Effector memory CD4-positive, alpha-beta T cell (primary cell): Measurements from ENCODE around the gene TNNT1.
A peak's percentile ranks its signal among the peaks of the same experiment; 100 is the strongest.
"Not testable (repeated sequence)": the region's sequence is repeated elsewhere in the genome, so short reads cannot be mapped to it uniquely, and the experiment has no call there.

Experiments
- DNase-seq, 3 donors: peaks; one replicate each; pipeline ENCODE4 v3.0.0-alpha.2; 2020
- H3K27ac ChIP-seq: 2 replicates; pipeline ENCODE4 v1.7.0; 2013; ENCODE audit warnings: mild to moderate bottlenecking, low read length, moderate library complexity; ENCODE audit not compliant: insufficient read depth, poor library complexity, severe bottlenecking
- H3K27me3 ChIP-seq: replicated peaks from 2 replicates; pipeline ENCODE4 v1.7.0; 2013; ENCODE audit warnings: mild to moderate bottlenecking, low read length; ENCODE audit not compliant: insufficient read depth, control insufficient read depth, poor library complexity, severe bottlenecking
- H3K36me3 ChIP-seq: 2 replicates; pipeline ENCODE4 v1.7.0; 2013; ENCODE audit warnings: mild to moderate bottlenecking, low read length, moderate library complexity; ENCODE audit not compliant: control insufficient read depth, insufficient read depth
- H3K4me1 ChIP-seq: 2 replicates; pipeline ENCODE4 v1.7.0; 2013; ENCODE audit warnings: low read length, mild to moderate bottlenecking; ENCODE audit not compliant: control insufficient read depth, insufficient read depth, poor library complexity, severe bottlenecking
- H3K4me3 ChIP-seq: 2 replicates; pipeline ENCODE4 v1.7.0; 2013; ENCODE audit warnings: low read length, low read depth, mild to moderate bottlenecking; ENCODE audit not compliant: insufficient read depth, poor library complexity, severe bottlenecking
- H3K9me3 ChIP-seq: 2 replicates; pipeline ENCODE4 v1.7.0; 2013; ENCODE audit warnings: mild to moderate bottlenecking, low read length, moderate library complexity; ENCODE audit not compliant: control insufficient read depth

TNNT1 gene

DNA sequence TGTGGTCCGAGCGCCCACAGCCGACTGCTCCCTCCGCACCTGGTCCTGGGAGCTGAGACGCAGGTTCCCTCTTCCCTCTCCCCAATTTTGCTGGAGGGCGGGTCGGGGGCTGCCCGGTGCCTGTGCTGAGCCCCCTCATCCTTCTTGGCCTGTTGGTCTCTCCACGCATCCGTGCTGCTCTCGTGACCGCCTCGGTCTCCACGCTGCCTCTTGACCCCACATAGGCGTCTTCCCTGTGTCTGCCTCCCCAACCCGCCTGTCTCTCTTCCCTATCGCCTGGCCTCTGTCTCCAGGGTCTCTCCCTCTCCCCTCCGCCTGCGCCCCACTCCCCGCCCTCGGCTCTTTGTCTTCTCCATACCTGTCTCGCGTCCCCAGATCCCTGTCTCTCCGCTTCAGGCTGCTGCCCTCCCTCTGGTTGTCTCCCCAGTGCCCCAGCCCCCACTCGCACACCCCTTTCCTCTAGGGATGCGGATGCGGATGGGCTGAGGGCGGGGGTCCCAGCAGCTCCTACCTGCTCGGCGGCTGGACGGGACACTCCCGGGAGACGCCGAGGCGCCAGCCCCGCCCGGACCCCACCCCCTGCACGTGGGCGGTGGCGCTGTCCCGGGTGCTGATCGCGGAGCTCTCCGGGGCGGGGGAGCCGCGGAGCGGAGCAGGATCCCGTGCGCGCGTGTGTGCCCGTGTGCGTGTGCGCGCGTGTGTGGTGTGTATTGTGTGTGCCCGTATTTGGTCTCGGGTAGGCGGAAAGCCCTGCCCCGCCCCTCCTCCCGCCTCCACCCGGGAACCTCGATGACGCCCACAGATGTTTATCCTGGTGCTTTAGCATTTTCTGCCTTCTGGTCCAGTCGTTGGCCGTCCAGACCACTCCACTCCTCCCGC, 30.8 kb upstream of the TNNT1 start, which contains the start of gene SYT5:
Gene SYT5, minus strand, starts transcription at position 684 of the 879 bp plus-strand sequence. CDS start 1,248 bp downstream, outside the sequence.
- Histone ChIP-seq H3K9me3 (no peaks in the 10 kb centered on the region), H3K36me3 (no peaks in the 10 kb centered on the region), H3K4me1 (peaks cover 20% of the 10 kb centered on the region), H3K27me3 (peaks cover 37% of the 10 kb centered on the region), H3K27ac (peak within 1 kb of the TSS; percentile 36), H3K4me3 (peak within 1 kb of the TSS; percentile 44)
- DNase-seq, result peak in 2 of 3 donors; percentile 27 to 33

DNA sequence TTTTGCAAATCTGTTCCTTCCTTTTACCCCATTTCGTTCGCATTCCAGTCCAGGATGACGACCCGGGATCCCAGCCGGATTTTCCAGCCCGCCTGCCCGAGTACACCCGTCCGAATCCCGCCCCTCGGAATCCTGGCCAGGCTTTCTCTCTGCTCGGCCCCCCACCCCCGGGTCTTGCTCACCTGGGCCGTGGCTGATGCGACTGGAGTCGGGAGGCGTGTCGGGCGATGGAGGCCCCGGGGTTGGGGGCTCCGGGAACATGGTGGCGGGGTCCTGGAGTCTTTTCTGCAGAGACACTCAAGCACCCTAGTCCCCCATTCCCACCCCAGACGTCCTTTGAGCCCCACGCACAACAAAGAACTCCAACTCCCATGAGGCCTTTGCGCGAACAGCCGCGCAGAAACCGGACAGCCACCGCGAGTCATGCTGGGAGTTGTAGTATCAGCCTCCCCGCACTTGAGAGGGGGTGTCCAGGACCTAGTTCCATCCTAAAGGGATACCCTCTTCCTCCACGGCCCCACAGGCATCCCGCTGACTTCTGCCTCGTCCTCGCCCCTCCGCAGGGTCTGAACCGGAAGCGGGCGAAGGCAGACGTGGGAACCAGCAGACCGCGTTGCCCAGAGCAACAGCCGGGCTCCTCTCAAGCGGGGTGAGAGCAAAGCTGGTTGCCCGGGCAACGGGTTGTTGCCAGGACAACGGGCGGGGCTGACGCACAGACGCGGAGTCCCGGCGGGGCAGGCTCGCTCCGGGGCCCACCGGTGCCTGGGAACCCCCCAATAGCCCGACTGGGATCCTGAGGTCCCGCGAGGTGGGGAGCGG, 30.0 kb upstream of the TNNT1 start:
- Histone ChIP-seq H3K36me3 (no peaks in the 10 kb centered on the region), H3K4me3 (peak overlapping the region; percentile 44), H3K4me1 (peaks cover 25% of the 10 kb centered on the region), H3K9me3 (no peaks in the 10 kb centered on the region), H3K27ac (peak overlapping the region; percentile 36), H3K27me3 (peaks cover 46% of the 10 kb centered on the region)
- DNase-seq, result peak; percentile 92 to 95 (median 94)

DNA sequence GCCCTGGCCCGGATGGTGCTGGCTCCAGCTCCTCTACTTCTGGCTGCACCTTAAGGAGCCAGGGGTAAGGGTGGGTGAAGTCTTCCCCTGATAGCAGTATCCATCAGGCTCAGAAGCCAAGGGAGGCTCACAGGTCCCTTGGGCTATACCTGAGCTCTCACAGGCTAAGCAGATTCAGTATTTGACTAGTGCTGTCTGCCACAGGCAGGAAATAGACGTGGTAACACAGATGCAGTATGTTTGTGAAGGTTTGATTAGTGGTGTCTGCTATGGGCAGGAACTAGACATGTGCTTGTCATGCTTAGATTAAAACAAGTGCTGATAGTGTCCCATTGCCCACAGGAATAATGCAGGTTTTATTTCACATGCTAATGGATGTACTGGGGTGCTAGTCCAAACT, 27.1 kb upstream of the TNNT1 start:
- Histone ChIP-seq H3K4me1 (peaks cover 32% of the 10 kb centered on the region), H3K9me3 (no peaks in the 10 kb centered on the region), H3K27ac (no peak overlapping the region), H3K36me3 (no peaks in the 10 kb centered on the region), H3K4me3 (no peak overlapping the region), H3K27me3 (peaks cover 55% of the 10 kb centered on the region)
- DNase-seq, result no peak

DNA sequence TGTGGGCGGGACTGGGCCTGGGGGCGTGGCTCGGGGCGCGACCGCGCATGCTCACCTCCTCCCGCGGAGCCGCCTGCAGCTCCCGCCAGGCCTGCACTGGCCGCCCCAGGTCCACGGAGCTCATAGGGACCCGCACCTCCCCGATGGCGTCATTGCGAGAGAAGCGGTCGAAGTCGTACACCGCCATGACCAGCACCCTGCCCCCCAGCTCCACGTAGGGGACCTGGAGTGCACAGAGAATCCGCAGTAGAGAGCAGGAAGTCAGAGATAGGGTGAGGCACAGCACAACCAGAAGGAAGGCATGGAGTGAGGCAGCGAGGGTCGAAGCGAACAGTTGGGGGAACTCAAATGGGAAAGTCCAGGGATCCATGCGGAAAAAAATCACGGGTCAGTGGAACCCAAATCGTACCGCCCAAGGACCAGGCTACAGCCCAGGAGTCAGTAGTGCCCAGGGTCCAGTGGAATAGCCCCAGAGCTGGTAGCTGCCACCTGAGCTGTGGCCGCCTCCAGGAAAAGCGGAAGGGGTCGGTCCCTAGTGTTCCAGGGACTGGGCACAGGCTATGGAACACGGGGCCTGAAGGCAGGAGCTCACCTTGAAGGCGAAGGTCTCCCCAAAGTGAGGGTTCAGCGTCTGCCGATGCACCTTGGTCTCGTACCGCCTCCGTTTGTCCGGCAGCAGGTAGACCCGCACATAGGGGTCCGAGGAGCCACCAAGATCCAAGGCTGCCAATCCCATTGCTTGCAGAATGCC, 26.3 kb upstream of the TNNT1 start:
- Histone ChIP-seq H3K4me3 (no peak overlapping the region), H3K4me1 (peaks cover 29% of the 10 kb centered on the region), H3K36me3 (no peaks in the 10 kb centered on the region), H3K27ac (no peak overlapping the region), H3K27me3 (peaks cover 50% of the 10 kb centered on the region), H3K9me3 (no peaks in the 10 kb centered on the region)
- DNase-seq, result no peak

DNA sequence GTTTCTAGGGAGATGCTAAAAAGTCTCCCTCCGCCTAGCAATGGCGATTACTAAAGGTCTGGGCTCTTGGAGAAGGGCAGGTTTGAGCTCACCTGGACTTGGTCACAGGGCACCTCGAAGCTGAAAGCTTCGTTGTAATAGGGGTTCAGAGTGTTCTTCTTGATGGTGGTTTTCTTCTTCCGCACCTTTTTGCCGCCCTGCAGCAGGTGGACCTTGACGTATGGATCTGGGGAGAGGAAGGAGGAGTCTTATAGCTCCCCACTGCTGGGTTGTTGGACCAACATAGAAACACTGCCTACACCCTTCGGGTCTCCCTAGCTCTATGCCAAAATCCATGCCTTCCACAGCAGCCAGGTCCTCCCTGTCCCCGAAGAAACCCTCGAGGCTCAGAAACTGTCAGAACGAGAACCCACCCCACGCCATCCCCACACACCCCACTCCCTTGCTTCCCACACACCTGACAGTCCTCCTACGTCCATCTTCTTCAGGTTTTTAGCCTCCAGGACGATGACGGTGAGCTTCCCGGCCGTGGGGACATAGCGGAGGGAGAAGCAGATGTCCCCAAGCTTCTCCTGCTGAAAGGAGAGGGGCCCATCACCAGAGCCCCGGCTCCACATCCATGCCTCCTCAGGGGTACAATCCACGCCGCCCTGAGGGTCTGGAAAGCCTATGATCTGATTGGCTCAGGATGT, 25.6 kb upstream of the TNNT1 start:
- Histone ChIP-seq H3K27me3 (peaks cover 51% of the 10 kb centered on the region), H3K9me3 (no peaks in the 10 kb centered on the region), H3K4me3 (no peak overlapping the region), H3K4me1 (peaks cover 23% of the 10 kb centered on the region), H3K27ac (no peak overlapping the region), H3K36me3 (no peaks in the 10 kb centered on the region)
- no peak for DNase-seq

DNA sequence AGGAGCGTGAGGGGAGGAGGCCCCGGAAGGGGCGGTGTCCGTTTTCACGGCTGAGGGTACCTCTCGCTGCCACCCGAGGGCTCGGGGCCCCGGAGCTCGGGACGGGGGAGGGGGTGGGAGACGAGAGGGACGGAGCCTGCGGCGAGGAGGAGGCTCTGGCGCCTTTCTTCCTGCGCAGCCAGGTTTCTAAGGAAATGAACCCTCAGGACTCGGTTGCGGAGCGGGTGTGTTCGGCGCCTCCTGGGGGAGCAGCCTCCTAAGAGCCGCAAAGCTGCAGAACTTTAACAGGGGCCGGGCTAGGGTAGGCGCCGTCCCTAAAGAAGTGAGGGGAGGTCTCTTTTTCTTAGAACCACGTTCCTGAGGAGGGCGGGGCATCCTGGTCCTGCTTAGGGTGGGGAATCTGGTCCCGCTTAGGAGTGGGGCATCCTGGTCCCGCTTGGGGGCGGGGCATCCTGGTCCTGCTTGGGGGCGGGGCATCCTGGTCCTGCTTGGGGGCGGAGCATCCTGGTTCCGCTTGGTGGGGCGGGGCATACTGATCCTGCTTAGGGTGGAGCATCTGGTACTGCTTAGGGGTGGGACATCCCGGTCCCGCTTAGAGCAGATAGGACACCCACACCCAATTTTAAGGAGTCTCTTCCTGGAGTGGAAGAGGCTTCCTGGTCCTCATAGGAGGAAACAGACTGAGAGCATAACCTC, 24.9 kb upstream of the TNNT1 start:
- H3K9me3 ChIP-seq, result no peaks in the 10 kb centered on the region
- peak in 1 of 3 donors; percentile 21 for DNase-seq
- peaks cover 48% of the 10 kb centered on the region for H3K27me3 ChIP-seq
- peaks cover 16% of the 10 kb centered on the region for H3K4me1 ChIP-seq
- no peak overlapping the region for H3K27ac ChIP-seq
- no peaks in the 10 kb centered on the region for H3K36me3 ChIP-seq
- peak overlapping the region; percentile 42 for H3K4me3 ChIP-seq

DNA sequence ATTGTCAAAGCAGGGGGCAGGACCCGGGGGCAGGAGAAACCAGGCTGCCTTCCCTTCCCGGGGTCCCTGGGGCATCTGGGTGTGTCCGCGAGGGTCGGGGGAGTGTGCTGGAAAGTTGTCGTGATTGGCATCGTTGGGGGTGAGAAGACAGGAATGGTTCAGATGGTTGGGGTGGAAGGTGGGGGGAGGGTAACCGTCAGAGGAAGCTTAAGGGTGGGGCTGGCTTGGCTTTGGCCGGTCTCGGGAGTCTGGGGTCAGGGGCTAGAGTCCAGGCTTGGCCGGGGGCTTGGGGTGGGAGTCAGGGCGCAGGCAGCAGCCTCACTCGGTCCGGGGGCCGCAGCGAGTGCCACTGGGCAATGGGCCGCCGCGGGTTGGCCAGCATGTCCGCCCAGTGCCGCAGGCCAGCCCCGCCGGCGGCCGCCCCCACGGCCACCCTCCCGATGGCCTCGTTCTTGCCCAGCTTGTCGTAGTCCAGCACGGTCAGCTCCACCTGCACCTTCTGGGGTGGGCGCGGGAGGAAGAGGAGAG, 24.2 kb upstream of the TNNT1 start:
- Histone ChIP-seq H3K27me3 (peaks cover 42% of the 10 kb centered on the region), H3K4me1 (peaks cover 13% of the 10 kb centered on the region), H3K4me3 (peak overlapping the region; percentile 42), H3K36me3 (no peaks in the 10 kb centered on the region), H3K27ac (no peak overlapping the region), H3K9me3 (no peaks in the 10 kb centered on the region)
- DNase-seq, result no peak

DNA sequence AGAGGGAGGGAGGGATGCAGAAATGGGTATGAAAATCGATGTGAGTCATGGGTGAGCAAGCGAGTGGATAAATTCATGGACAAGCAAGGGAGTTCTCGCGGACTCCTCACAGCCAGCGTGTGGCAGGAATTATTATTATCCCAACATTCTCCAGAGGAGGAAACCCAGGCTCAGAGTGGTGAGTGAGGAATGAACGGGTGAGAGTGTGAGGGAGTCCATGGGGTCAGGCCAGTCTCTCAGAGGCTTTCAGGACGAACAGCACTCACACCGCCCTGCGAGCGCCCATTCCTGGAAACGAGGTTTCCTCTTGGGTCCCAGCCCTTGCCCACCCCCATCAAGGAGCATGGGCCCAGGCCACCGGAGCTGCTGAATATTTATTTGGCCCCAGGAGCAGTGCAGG, 23.7 kb upstream of the TNNT1 start:
- no peak overlapping the region for H3K27ac ChIP-seq
- H3K9me3 ChIP-seq, result no peaks in the 10 kb centered on the region
- H3K36me3 ChIP-seq, result no peaks in the 10 kb centered on the region
- peaks cover 13% of the 10 kb centered on the region for H3K4me1 ChIP-seq
- H3K4me3 ChIP-seq, result no peak overlapping the region
- peaks cover 39% of the 10 kb centered on the region for H3K27me3 ChIP-seq
- DNase-seq, result no peak

DNA sequence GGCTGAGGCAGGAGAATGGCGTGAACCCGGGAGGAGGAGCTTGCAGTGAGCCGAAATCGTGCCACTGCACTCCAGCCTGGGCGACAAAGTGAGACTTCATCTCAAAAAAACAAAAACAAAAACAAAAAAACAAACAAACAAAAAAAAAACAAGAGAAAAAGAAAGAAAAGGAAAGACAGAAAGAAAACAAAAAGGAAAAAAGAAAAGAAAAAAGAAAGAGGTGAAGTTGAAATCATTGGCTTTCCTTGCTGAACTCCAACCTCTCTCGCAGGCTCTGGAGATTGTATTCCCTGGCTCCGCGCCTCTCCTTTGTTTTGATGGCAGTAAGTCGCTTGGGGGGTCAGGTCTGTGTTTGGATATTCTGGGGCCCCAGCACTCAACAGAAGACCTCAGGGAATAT, 23.3 kb upstream of the TNNT1 start:
- H3K9me3 ChIP-seq, H3K4me3 ChIP-seq, H3K27ac ChIP-seq, H3K36me3 ChIP-seq, DNase-seq: not testable (repeated sequence)
- Histone ChIP-seq H3K4me1 (peaks cover 13% of the 10 kb centered on the region), H3K27me3 (peaks cover 38% of the 10 kb centered on the region)
